Retinal pigment epithelial cell (primary cell): ENCODE results near the gene ZNF783.
"Not testable (repeated sequence)": the region's sequence is repeated elsewhere in the genome, so short reads cannot be mapped to it uniquely, and the experiment has no call there.

Source experiments
- DNase-seq: peaks from one replicate; pipeline ENCODE4 v3.0.0-alpha.2; 2010; ENCODE audit warnings: low read depth
- H3K4me3 ChIP-seq: 2 replicates; pipeline ENCODE4 v1.5.1; 2011; ENCODE audit warnings: mild to moderate bottlenecking, low read length, control low read depth, moderate library complexity
- TF ChIP-seq, protein P1 (sequence below): conservative IDR thresholded peaks from 2 replicates; pipeline ENCODE4 v1.5.1; 2011; ENCODE audit warnings: low read depth, low read length, control low read depth, inconsistent platforms

Gene ZNF783

DNA sequence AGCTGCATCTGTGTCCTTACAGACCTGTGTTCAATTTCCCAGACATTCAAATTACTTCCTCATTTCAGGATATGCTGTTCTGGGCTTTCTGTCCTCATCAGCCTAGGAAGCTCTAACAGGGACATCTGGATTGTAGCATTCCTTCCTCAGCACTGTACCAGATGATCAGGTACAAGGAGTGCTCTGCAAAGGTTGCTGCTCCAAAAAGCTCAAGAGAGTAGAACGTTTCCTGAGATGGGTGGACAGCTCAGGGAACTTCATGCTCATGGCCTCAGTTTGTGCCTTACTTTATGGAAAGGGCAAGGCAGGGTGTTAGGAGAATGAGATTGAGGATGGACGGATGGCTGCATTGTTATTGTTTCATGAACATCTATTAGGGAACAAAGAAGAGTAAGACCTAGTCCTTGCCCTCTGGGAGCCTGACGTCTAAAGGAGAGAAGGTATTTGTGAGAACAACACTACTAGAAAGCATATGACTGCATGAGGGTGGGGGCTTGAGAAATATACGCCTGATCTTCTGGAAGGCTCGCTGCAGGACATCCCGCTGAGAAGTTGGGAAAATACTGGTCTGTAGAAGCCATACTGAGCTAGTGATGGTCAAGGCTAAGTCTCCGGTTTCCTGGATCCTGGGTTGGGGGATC lies 33.0 kb upstream of the ZNF783 start:
- TF ChIP-seq, protein P1, sequence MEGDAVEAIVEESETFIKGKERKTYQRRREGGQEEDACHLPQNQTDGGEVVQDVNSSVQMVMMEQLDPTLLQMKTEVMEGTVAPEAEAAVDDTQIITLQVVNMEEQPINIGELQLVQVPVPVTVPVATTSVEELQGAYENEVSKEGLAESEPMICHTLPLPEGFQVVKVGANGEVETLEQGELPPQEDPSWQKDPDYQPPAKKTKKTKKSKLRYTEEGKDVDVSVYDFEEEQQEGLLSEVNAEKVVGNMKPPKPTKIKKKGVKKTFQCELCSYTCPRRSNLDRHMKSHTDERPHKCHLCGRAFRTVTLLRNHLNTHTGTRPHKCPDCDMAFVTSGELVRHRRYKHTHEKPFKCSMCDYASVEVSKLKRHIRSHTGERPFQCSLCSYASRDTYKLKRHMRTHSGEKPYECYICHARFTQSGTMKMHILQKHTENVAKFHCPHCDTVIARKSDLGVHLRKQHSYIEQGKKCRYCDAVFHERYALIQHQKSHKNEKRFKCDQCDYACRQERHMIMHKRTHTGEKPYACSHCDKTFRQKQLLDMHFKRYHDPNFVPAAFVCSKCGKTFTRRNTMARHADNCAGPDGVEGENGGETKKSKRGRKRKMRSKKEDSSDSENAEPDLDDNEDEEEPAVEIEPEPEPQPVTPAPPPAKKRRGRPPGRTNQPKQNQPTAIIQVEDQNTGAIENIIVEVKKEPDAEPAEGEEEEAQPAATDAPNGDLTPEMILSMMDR: no peak
- DNase-seq: no peak
- H3K4me3 ChIP-seq: no peak overlapping the region

DNA sequence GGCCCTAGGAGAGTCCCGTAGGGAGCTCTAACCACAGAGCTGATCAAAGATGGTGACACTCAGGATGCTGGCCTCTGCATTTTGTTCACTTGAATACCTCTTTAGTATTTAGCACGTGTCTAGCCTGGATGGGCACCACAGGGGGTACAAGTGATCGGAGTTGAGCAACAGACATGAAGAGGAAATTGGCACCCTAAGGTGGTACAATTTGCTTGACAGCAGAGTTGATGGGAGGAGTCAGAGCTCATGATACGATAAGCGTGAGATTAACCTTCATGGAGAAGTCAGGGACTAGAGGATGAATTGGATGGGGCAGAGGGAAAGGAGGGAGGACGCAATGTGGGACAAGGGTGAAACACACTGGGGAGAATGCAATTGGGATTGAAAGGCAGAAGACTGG lies 32.5 kb upstream of the ZNF783 start:
- TF ChIP-seq, protein P1: no peak
- no peak for DNase-seq

DNA sequence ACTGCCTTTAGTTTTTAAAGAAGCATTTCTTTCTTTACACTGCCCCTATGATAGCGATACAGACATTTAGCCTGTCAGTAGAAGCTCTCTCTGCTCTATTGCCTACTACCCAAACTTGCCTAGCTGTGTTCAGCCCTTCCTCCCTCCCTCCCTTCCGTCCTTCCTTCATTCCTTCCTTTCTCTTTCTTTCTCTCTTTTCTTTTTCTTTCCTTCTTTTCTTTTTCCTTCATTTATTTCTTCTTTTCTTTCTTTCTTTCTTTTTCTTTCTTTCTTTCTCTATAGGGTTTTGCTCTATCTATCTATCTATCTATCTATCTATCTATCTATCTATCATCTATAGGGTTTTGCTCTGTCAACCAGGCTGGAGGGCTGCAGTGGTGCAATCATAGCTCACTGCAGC lies 29.6 kb upstream of the ZNF783 start:
- TF ChIP-seq, protein P1: no peak
- H3K4me3 ChIP-seq: no peak overlapping the region
- DNase-seq: no peak

More for the DNA sequence above, 32.5 kb upstream of the ZNF783 start:
- H3K4me3 ChIP-seq: no peak overlapping the region

DNA sequence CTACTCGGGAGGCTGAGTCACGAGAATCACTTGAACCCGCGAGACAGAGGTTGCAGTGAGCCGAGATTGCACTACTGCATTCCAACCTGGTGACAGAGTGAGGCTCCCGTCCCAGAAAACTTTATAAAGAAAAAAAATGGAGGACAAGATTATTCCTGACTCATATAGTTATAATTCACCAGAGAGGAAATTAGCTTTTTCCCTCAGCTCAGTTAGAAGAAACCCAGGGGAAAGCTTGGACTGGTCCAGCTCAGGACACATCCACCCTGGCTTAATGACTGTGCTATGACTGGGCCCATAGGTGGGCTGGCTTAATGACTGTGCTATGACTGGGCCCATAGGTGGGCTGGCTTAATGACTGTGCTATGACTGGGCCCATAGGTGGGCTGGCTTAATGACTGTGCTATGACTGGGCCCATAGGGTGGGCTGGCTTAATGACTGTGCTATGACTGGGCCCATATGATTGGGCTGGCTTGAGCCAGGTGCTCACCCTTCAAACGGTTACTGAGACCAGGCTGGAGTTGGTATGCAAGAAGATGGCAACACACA lies 28.3 kb upstream of the ZNF783 start:
- not testable (repeated sequence) for H3K4me3 ChIP-seq
- peak; percentile 51 for DNase-seq

DNA sequence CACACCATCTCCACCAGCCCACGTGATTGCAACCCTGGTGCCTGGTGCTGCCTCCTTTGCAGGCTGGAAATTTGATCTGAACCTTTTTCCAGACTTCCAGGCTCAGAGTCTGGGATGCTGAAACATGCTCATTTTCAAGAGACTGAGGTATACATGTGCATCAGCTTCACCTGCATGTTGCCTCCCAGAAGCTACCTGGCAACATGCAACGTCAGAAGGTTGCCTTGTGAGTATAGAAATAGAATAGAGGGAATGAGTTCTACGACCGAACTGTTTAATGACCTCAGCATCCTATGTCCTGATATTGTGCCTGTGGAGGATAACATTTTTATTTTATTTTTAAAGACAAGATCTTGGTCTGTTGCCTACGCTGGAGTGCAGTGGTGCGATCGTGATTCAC lies 24.5 kb upstream of the ZNF783 start:
- TF ChIP-seq, protein P1: no peak
- no peak for DNase-seq
- no peak overlapping the region for H3K4me3 ChIP-seq

DNA sequence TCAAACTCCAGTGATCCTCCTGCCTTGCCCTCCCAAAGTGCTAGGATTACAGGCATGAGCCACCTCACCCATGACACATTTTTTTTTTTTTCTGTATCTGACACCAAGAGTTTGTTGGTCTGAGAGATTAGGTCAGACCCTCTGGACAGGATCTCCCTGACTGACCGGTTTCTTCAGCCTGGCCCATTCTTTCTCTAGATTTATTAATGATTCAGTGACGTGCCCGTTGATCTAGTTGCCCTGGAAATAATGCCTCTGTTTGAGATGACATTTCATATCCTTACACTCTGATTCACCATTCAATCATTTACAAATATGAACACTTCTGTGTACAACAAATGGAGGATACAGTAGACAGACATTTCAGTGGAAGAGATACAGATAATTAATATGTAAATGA lies 23.9 kb upstream of the ZNF783 start:
- H3K4me3 ChIP-seq: no peak overlapping the region
- TF ChIP-seq, protein P1: no peak
- no peak for DNase-seq

DNA sequence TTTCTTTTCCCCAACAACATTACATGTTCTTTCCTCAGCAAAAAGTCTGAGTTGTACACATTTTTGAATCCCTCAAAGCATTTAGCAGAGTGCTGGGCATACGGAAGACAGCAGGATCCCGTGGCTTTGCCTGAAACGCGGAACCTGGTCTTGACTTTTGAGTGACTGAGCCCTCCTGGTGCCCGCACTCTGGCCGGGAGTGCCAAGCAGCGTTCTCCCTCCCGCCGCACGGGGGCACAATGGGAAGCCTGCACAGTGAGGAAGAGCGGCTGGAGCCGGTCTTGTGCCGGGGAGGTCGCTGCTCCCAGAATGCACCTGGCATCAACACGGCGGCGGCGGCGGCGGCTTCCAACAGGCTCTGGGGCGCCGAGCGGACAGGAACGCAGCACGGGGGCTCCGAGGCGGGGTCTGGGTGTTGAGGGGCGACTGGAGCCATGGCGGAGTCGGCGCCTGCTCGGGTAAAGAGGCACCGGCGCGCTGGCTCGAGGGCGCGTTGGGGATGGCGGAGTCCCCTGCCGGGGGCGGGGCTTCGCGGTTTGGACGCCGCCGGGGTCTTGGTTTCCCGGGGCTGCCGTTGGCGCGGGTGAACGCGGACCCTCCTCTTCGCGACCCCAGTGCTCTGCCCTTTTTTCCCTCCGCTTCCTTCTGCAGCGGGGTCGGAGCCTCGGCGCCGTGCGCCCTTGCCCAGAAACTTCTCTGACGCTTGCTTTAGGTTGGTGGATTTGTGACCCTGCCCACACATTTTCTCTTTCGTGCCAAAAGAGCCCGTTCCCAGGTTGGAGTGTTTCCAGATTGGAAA lies 22.5 kb upstream of the ZNF783 start, which contains the start of gene ZNF212:
Gene ZNF212 (plus strand): TSS at position 307 of the 799 bp plus-strand sequence. CDS start 128 bp downstream, at position 435.
- TF ChIP-seq, protein P1: peak; percentile 84

More for the DNA sequence above, 22.5 kb upstream of the ZNF783 start, which contains the start of gene ZNF212:
- peak; percentile 61 for DNase-seq
- peak within 1 kb of the TSS; percentile 96 for H3K4me3 ChIP-seq
